ENCODE data around the gene FSIP1.

FSIP1 gene

GRCh38 chr15:39756806-39757522 lies 25.7 kb downstream of the FSIP1 start:
- peak; percentile 10 for DNase-seq (ENCODE audit: extremely low read depth, insufficient read length)
- Histone ChIP-seq H3K4me3 (replicated peaks; ENCODE audit: low read depth, low read length) (no peak overlapping the region), H3K27me3 (replicated peaks; ENCODE audit: control insufficient read depth, insufficient read depth, low read length) (no peaks in the 10 kb centered on the region), H3K36me3 (ENCODE audit: control insufficient read depth, insufficient read depth, low read length) (no peaks in the 10 kb centered on the region)
- TF ChIP-seq, protein P1, sequence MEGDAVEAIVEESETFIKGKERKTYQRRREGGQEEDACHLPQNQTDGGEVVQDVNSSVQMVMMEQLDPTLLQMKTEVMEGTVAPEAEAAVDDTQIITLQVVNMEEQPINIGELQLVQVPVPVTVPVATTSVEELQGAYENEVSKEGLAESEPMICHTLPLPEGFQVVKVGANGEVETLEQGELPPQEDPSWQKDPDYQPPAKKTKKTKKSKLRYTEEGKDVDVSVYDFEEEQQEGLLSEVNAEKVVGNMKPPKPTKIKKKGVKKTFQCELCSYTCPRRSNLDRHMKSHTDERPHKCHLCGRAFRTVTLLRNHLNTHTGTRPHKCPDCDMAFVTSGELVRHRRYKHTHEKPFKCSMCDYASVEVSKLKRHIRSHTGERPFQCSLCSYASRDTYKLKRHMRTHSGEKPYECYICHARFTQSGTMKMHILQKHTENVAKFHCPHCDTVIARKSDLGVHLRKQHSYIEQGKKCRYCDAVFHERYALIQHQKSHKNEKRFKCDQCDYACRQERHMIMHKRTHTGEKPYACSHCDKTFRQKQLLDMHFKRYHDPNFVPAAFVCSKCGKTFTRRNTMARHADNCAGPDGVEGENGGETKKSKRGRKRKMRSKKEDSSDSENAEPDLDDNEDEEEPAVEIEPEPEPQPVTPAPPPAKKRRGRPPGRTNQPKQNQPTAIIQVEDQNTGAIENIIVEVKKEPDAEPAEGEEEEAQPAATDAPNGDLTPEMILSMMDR (IDR thresholded peaks at IDR 0.05; ENCODE audit: insufficient read depth, low read length, poor library complexity, severe bottlenecking) = peak; percentile 69

- Histone ChIP-seq H3K36me3 (ENCODE audit: control insufficient read depth, insufficient read depth, low read length) (no peaks in the 10 kb centered on the region), H3K27me3 (replicated peaks; ENCODE audit: control insufficient read depth, insufficient read depth, low read length) (no peaks in the 10 kb centered on the region), H3K4me3 (replicated peaks; ENCODE audit: low read depth, low read length) (no peak overlapping the region)
- TF ChIP-seq, protein P1 (IDR thresholded peaks at IDR 0.05; ENCODE audit: insufficient read depth, low read length, poor library complexity, severe bottlenecking) = no peak
- no peak for DNase-seq (ENCODE audit: extremely low read depth, insufficient read length)
Measured at GRCh38 chr15:39752991-39753390, 29.6 kb downstream of the FSIP1 start.

- TF ChIP-seq, protein P1 (IDR thresholded peaks at IDR 0.05; ENCODE audit: insufficient read depth, low read length, poor library complexity, severe bottlenecking) = no peak
- no peak overlapping the region for H3K4me3 ChIP-seq (replicated peaks; ENCODE audit: low read depth, low read length)
- H3K27me3 ChIP-seq (replicated peaks; ENCODE audit: control insufficient read depth, insufficient read depth, low read length) = no peaks in the 10 kb centered on the region
- no peaks in the 10 kb centered on the region for H3K36me3 ChIP-seq (ENCODE audit: control insufficient read depth, insufficient read depth, low read length)
- DNase-seq (ENCODE audit: extremely low read depth, insufficient read length) = no peak
Measured at GRCh38 chr15:39752246-39752645, 30.4 kb downstream of the FSIP1 start.

DNA sequence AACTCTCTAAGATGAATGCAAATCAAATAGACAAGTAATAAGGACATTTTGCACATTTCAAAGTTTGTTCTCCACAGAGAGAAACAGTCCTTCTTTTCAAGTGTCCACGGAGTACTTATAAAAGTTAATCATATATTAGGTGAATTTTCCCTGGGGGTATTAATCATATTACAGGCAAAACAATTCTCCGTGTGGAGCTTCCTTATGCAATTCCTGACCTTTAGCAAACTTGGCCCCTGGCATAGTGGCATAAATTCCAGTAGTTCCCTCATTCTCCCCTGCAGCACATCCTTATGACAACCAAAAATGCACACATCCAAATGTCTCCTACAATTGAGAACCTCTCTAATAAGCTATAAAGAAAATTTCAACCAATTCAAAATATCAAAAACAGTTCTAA lies 34.4 kb downstream of the FSIP1 start:
- Histone ChIP-seq H3K4me3 (replicated peaks; ENCODE audit: low read depth, low read length) (no peak overlapping the region), H3K36me3 (ENCODE audit: control insufficient read depth, insufficient read depth, low read length) (no peaks in the 10 kb centered on the region), H3K27me3 (replicated peaks; ENCODE audit: control insufficient read depth, insufficient read depth, low read length) (no peaks in the 10 kb centered on the region; the same call in 1 of the 2 replicates)
- TF ChIP-seq, protein P1 (IDR thresholded peaks at IDR 0.05; ENCODE audit: insufficient read depth, low read length, poor library complexity, severe bottlenecking) = no peak
- DNase-seq (ENCODE audit: extremely low read depth, insufficient read length) = no peak

DNA sequence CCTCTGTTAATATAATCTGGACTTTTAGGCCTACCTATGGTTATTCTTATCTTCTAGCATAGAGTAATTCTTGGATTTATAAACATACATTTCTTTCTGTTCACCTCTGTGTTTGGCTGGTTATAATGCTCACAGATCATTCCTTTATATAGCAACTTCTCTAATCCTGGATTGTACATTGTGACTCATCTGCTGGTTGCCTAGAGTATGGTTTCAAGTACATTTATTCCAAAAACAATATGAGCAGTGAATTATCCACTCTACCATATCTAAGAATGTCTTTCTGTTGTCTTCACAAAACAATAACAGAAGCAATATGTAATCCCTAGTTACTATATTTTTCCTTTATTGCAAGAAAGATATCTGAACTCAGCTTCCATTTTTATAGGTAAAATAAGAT lies 35.3 kb downstream of the FSIP1 start:
- no peaks in the 10 kb centered on the region for H3K36me3 ChIP-seq (ENCODE audit: control insufficient read depth, insufficient read depth, low read length)
- no peaks in the 10 kb centered on the region; the same call in 1 of the 2 replicates for H3K27me3 ChIP-seq (replicated peaks; ENCODE audit: control insufficient read depth, insufficient read depth, low read length)
- H3K4me3 ChIP-seq (replicated peaks; ENCODE audit: low read depth, low read length) = no peak overlapping the region
- TF ChIP-seq, protein P1 (IDR thresholded peaks at IDR 0.05; ENCODE audit: insufficient read depth, low read length, poor library complexity, severe bottlenecking) = no peak
- no peak for DNase-seq (ENCODE audit: extremely low read depth, insufficient read length)

All from GM06990 (cell line).